ENCODE data around the gene TMEM69.

DNA sequence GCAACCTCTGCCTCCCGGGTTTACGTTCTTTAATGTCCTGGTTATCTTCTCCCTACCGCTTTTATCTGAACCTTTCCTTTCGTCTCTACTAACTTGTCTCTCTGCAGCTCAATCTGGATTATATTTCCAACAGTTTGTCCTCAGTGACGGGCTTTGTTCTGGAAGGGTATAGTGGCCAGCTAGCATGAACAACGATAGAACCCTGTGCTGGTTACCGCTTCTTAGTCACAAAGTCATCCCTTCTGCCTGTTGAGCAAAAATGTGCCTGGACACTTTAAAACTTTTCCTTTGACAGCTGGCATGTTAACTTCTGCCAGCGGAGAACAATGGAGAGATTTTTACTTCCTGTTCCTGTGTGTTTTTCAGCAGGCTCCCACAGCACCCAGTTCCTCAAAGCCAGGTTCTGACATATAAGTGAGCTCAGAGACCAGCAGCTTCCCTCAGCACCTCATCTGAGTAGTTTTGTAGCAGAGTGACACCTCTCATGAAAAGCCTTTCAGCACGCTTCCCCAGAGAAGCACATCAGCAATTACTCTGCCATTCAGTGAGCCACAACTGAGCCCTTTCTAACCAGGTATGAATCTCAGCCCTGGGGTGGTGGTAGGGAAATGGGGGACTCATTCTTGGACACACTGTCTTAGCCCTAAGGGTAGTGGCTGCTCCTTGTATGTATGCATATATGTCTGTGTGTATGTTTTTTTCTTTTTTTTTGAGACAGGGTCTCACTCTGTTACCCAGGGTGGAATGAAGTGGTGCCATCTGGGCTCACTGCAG lies 40.5 kb upstream of the TMEM69 start:
- TF ChIP-seq POLR2A (IDR thresholded peaks at IDR 0.05) = no peak
- TF ChIP-seq, protein P1, sequence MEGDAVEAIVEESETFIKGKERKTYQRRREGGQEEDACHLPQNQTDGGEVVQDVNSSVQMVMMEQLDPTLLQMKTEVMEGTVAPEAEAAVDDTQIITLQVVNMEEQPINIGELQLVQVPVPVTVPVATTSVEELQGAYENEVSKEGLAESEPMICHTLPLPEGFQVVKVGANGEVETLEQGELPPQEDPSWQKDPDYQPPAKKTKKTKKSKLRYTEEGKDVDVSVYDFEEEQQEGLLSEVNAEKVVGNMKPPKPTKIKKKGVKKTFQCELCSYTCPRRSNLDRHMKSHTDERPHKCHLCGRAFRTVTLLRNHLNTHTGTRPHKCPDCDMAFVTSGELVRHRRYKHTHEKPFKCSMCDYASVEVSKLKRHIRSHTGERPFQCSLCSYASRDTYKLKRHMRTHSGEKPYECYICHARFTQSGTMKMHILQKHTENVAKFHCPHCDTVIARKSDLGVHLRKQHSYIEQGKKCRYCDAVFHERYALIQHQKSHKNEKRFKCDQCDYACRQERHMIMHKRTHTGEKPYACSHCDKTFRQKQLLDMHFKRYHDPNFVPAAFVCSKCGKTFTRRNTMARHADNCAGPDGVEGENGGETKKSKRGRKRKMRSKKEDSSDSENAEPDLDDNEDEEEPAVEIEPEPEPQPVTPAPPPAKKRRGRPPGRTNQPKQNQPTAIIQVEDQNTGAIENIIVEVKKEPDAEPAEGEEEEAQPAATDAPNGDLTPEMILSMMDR (IDR thresholded peaks at IDR 0.05) = no peak
